GM19395 (cell line): ENCODE measurements around the gene GRIK5.

ENCODE experiments used
- ATAC-seq: cut with Tn5 transposase; IDR thresholded peaks from one replicate; pipeline ENCODE4 v1.9.1; 2021; ENCODE audit warnings: mild to moderate bottlenecking, moderate library complexity; ENCODE audit not compliant: unreplicated experiment

GRIK5 gene

DNA sequence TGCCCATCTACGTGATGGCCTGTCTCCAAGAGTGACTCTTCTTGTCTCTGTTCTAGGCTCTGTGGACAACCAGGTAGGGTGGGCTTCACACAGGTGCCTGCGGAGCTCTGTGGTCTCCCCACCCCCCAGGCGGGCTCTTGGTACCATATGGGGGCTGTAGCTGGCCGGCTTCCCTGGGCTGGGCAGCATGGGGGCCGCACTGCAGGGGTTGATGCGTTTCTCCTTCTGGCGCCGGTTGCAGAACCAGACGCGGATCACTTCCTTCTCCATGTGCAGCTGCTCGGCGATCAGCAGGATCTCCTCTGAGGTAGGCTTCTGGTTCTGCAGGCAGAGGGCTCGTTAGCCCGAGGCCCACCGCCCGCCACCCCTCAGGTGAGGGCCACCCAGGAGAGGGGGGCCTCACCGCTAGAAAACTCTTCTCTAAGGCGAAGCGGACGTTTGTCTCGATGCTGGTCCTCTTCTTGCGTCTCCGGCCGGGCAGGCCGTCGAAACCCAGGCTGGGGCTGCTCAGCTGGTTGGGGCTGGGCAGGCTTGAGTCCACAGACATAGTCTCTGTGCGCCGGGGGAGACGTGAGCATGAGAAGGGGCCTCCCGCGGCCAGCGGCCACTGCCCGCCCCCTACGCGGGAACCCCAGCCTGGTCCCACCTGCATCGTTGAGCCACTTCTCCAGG is 25.3 kb upstream of the GRIK5 start:
- ATAC-seq, result no peak

DNA sequence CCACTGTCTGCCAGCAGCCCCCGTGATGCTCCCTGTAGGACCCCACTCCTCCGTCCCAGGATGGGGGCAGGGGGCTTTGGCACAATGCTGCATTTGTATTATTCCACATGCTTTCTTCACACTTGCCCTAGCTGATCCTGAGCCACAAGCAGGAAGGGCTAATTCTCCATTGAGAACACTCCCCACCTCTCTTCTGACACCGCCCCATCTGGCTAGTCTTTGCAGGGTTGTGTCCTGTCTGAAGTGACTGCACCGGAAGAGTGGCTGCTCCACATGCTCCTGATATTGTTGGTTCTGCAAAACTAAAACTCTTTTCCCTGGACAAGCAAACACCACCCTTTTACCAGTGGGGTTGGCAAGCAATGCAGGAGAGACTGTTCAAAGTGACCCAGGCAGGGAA is 23.9 kb upstream of the GRIK5 start:
- no peak for ATAC-seq

DNA sequence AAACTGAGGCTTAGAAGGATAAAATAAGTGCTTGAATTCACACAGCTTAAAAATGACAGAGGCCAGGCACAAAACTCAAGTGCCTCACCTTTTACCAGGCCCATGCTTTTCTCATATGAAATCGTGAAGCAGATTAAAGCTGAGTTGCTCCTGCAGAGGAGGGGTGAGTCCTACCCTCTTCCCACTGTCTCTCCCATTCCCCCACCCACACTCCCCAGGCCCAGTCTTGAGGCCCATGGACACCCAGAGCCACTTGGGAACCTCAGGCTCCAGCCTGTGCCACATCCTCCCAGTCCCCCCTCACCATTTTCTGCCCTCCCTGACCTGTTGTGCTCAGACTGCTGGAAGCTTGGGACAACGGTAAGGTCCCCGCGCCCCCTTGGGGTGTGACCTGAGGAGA is 23.5 kb upstream of the GRIK5 start:
- ATAC-seq, result no peak

DNA sequence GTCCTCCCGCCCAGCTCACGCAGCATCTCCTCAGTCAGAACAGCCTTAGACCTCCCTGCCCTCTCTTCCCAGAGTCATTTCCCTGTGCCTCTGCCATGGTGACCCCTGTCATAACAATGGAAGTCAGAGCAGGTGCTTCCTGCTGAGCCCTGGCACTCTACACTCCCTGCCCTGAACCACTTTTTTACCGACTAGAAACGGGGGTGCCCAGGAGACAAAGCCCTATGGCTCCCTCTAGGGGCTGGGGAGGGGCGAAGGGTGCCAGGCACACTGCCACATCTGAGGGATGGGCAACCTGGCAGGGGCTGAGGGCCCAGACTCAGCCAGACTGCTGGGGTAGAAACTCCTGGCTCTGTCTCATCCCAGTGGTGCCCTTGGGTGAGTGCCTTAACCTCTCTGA is 22.3 kb upstream of the GRIK5 start:
- ATAC-seq, result no peak

DNA sequence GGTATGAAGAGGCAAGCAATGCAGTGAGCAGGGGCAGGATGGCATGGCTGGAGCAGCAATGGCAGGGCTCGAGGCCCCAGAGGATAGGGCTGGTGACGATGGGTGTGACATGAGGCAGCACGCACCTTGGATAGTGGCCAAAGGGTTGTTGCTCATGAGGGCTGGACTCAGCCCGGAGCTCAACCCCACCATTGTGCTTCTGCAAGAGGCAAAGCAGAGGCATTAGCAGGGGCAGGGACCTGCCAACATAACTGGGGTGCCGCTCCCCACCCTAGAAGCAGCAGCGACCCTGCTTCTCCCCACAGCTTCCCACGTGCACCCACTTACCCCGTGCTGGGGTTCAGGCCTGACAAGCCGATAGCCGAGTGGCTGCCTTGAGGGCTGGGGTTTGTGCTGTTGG is 21.7 kb upstream of the GRIK5 start:
- no peak for ATAC-seq

DNA sequence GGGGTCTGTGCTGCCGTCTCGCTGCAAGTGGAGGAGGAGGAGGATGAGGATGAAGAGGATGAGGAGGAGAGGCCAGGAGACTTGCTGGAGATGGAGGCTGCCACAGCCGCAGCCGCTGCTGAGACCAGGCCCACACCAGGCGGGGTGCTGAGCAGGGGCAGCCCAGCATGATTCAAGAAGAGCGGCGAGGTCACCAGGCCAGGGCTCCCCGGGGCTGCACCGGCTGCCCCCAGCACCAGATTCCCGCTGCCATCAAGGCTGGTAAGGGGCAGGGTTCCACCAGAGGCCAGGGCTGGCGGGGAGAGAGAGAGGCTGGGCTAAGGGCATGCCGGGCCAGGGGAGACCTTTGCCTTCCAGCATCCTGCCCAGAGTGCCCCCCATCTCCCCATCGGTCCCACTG is 21.3 kb upstream of the GRIK5 start:
- no peak for ATAC-seq

DNA sequence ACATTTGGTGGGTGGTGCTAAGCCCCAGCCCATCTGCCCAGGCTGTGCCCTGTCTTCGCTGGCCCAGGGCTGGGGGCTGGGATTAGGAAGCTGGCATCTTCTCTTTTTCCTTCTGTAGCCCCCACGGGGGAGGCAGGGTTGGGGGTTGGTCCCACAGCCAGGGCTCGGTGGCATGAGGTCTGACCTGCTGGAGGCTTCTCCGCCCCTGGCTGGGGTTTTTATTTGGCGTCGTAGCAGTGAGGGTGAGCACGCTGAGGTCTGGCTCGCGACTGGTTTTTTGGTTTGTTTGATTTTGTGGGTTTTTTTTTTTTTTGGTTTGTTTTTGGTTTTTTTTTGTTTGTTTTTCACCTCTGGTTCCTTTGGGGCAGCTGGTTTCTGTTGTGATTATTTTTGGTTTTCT is 20.7 kb upstream of the GRIK5 start:
- ATAC-seq, result no peak

DNA sequence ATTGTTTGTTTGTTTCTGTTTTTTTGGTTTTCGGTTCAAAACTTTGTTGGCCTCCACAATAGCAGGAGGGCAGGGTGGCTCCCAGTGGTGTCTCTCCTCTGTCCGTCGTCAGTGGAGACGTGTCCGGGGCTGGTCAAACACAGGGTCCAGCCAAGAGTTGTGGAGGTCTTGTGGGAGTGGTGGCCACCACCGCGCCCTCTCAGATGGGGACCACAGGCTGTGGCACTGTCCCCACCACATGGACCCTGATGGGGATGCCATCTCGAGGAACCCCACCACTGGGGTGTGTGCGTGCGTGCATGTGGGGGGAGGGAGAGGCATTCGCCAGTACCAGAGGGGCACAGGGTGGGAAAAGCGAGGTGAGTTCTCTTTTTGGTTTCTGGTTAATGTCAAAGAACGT is 19.8 kb upstream of the GRIK5 start:
- ATAC-seq, result no peak

DNA sequence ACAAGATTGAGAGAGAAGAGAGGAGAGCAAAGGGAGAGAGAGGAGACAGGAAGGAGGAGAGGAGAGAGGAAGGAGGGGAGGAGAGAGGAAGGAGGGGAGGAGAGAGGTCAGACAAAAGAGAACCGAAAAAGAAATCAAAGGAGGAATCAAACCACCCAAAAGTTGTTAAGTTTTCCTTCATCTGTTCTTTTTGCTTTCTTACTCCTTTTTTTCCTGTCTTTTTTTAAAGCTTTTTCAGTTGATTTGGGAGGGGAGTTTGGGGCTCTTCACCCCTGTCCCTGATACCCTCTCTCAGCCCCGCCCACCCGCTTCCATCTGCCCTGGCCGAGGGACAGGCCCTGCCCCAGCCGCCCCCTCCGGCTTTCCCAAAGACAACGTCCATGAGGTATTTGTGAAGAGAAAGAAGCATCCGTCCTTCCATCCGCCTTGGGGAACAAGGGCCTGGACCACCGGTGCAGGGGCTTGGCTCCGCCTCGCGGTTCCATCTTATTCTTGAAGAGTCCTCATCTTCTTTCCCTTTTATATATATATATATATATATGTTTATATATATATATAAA is 19.3 kb upstream of the GRIK5 start:
- ATAC-seq, result no peak

DNA sequence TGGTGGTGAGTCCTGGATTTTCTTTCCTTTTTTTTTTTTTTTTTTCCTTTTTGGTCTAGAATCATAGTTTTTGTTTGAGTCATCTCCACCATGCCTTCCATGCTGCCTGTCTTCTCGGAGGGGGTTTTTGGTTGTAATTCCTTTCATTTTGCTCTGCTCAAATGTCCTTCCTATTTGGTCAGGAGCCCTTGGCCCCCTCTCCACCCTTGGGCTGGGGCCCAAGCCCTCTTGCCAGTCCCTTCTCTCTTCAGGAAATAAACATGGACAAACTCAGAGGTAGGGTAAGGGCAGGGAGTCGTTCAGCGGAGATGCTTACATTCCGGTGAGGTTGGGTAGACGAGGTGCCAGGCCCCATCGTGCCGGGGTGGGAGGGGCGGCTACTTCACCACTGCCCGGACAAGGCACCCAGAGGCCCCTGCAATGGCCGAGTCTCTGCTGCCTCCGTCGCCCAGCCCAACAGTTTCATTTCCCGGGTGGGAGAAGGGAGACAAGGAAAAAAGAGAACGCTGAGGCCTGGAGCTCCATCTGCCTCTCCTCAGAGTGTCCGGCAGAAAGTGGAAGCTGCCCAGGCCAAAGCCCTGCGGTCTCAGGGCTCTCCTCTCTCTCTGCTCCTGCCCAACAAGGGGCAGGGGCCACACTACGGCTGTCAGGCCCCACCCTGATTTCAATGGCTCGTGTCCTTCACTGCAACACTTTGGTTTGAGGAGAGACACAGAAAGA is 18.6 kb upstream of the GRIK5 start:
- ATAC-seq, result no peak

DNA sequence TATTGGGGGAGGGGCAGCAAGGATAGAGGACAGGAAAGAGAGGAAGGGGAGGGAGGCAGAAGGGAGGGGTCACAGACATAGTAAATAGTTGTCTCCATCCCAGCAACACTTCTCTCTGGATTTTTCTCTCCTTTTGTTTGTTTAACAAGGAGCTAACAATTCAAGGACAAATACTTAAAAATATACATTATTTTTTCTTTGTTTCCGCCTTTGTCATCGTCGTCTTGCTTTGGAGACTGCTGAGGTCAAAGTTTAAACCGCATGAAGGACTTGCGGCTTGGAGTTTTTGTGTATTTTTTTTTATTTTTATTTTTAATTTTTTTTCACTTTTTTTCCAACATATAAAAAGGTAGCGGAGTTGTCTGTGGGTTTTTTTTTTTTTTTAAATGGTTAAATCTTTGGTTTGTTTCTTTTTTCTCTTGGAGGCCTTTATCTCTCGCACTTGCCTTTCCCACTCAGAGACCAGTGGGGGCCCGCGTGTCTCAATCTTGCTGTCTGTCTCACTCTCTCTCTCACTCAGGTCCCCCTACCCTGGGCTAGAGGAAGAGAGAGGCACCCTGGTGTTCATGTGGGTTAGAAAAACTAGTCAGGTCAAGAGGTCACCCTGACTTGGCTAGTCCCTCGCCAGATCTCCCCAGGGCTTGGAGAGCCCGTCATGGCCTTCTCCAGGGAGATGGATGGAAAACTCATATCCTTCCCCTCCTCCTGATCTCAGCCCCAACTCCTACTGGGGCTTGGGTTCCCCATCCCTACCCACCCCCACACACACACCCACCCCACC is 17.0 kb upstream of the GRIK5 start:
- no peak for ATAC-seq

DNA sequence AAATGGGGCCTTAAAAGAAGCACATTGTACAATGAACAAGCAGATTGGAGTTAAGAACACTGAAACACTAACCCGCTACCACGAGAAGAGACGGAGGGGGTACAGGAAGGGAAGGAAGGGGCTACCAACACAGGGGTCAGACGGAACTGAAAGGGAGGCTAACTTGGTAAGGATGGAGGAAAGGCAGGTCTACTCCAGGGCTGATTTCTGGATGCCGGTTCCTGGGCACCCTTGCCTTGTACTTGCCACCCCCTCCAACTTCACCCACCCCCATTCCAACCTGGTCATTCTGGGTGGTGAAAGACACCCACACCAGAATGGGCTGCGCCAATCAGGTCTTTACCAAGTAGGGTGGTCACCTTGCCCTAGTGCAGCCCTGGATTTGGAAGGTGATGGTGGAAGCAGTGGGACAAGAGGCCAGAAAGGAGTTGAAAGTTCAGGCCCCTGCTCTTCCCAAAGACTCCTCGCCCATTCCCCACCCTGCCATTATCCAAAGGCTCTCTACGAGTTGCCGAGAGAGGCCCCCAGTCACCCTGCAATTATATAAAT is 16.3 kb upstream of the GRIK5 start:
- no peak for ATAC-seq

DNA sequence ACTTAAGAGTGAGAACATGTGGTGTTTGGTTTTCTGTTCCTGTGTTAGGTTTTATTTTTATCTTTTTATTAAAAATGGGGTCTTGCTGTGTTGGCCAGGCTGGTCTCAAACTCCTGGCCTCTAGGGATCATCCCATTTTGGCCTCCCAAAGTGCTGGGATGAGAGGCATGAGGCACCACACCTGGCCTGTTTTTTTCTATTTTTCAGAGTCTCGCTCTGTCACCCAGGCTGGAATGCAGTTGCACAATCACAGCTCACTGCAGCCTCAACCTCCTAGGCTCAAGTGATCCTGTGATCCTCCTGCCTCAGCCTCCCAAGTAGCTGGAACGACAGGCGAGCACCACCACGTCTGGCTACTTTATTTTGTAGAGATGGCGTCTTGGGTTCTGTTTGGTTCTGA is 13.5 kb upstream of the GRIK5 start:
- ATAC-seq, result no peak

DNA sequence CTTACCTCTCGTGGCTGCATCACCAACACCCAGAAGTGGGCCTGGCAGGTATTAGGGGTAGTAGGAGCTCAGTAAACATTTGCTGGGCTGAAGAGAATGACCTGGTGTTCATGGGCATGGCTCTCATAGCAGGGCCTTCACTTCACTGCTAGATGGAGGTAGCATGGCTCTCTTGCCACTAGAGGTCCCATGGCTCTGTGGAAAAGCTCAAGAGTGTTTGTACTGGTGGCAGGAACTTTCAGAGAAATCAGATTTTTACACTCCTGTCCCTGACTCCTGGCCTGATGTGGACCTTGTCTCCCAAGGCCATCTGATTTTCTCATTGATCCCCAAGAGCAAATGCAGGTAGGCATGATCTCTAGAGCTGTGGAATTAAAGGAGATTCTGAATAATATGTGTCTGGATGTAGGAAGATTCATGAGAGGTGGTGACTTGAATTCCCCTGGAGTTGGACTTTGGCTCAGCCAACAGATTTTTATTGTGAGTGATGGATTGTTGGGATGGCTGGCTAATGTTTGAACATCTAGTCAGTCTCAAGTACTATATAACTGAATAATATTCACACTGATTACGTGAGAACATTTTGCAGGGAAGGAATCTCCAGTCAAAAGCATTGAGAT is 11.7 kb upstream of the GRIK5 start:
- no peak for ATAC-seq

DNA sequence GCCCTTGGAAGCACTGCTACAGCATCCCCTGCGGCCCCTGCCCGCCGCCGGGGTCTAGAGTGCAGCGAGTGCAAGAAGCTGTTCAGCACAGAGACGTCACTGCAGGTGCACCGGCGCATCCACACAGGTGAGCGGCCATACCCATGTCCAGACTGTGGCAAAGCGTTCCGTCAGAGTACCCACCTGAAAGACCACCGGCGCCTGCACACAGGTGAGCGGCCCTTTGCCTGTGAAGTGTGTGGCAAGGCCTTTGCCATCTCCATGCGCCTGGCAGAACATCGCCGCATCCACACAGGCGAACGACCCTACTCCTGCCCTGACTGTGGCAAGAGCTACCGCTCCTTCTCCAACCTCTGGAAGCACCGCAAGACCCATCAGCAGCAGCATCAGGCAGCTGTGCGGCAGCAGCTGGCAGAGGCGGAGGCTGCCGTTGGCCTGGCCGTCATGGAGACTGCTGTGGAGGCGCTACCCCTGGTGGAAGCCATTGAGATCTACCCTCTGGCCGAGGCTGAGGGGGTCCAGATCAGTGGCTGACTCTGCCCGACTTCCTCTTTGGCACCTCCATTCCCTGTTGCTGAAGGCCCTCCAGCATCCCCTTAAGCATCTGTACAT is 10.9 kb upstream of the GRIK5 start:
- ATAC-seq, result no peak

DNA sequence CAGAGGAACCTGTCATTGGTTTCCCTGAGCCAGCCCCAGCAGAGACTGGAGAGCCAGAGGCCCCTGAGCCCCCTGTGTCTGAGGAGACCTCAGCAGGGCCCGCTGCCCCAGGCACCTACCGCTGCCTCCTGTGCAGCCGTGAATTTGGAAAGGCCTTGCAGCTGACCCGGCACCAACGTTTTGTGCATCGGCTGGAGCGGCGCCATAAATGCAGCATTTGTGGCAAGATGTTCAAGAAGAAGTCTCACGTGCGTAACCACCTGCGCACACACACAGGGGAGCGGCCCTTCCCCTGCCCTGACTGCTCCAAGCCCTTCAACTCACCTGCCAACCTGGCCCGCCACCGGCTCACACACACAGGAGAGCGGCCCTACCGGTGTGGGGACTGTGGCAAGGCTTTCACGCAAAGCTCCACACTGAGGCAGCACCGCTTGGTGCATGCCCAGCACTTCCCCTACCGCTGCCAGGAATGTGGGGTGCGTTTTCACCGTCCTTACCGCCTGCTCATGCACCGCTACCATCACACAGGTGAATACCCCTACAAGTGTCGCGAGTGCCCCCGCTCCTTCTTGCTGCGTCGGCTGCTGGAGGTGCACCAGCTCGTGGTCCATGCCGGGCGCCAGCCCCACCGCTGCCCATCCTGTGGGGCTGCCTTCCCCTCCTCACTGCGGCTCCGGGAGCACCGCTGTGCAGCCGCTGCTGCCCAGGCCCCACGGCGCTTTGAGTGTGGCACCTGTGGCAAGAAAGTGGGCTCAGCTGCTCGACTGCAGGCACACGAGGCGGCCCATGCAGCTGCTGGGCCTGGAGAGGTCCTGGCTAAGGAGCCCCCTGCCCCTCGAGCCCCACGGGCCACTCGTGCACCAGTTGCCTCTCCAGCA is 10.1 kb upstream of the GRIK5 start:
- no peak for ATAC-seq

DNA sequence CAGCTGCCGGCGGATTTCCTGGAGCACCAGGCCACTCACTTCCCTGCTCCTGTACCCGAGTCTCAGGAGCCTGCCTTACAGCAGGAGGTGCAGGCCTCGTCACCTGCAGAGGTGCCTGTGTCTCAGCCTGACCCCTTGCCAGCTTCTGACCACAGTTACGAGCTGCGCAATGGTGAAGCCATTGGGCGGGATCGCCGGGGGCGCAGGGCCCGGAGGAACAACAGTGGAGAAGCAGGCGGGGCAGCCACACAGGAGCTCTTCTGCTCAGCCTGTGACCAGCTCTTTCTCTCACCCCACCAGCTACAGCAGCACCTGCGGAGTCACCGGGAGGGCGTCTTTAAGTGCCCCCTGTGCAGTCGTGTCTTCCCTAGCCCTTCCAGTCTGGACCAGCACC is 9.3 kb upstream of the GRIK5 start:
- ATAC-seq, result no peak

DNA sequence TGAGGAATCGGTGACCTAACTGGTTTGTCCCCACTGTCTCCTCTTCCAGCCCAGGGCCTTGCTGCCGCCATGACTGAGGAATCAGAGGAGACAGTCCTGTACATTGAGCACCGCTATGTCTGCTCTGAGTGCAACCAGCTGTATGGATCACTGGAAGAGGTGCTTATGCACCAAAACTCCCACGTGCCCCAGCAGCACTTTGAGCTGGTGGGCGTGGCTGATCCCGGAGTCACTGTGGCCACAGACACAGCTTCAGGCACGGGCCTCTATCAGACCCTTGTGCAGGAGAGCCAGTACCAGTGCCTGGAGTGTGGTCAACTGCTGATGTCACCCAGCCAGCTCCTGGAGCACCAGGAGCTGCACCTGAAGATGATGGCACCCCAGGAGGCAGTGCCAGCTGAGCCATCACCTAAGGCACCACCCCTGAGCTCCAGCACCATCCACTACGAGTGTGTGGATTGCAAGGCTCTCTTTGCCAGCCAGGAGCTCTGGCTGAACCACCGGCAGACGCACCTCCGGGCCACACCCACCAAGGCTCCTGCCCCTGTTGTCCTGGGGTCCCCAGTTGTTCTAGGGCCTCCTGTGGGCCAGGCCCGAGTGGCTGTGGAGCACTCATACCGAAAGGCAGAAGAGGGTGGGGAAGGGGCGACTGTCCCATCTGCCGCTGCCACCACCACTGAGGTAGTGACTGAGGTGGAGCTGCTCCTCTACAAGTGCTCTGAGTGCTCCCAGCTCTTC is 8.7 kb upstream of the GRIK5 start:
- ATAC-seq, result no peak

DNA sequence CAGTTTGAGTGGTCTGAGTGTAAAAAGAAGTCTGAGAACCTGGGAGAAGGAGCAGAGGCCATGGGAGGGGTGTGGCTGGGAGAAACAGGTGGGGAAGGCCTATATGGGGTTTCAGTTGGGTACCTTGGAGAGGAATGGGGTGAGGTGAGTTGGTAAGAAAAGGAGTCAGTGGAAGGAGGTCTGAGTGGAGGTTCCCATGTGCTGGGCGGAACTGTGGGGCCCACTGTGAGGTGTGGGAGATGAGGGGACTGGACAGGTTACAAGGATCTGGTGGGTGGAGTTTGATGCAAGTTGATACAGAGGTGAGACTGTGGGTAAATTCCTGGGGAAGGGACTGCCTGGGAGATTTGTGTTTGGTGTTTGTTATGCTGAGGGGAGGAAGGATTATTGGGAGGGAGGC is 8.1 kb upstream of the GRIK5 start:
- no peak for ATAC-seq
